ENCODE measurements around the gene MYB. TPM values are rescaled to one million over a fixed set of nuclear protein-coding genes. Genes with fewer than 3 reads are reported as not detected.

Gene MYB
- total and polyA plus RNA-seq, 2 of the 13 experiments (the other 11 are each of a cell fraction or from before 2014, with no cell fraction given): 0.04 to 0.20 TPM

- no peak for TF ChIP-seq AFF4 (CRISPR knock-in tag; IDR thresholded peaks at IDR 0.05)
- no peak for TF ChIP-seq ZNF672 (CRISPR knock-in tag; IDR thresholded peaks at IDR 0.05)
- no peak for TF ChIP-seq SIN3A (IDR thresholded peaks at IDR 0.05; ENCODE audit: borderline replicate concordance, low read depth, low read length)
- TF ChIP-seq, protein P1, sequence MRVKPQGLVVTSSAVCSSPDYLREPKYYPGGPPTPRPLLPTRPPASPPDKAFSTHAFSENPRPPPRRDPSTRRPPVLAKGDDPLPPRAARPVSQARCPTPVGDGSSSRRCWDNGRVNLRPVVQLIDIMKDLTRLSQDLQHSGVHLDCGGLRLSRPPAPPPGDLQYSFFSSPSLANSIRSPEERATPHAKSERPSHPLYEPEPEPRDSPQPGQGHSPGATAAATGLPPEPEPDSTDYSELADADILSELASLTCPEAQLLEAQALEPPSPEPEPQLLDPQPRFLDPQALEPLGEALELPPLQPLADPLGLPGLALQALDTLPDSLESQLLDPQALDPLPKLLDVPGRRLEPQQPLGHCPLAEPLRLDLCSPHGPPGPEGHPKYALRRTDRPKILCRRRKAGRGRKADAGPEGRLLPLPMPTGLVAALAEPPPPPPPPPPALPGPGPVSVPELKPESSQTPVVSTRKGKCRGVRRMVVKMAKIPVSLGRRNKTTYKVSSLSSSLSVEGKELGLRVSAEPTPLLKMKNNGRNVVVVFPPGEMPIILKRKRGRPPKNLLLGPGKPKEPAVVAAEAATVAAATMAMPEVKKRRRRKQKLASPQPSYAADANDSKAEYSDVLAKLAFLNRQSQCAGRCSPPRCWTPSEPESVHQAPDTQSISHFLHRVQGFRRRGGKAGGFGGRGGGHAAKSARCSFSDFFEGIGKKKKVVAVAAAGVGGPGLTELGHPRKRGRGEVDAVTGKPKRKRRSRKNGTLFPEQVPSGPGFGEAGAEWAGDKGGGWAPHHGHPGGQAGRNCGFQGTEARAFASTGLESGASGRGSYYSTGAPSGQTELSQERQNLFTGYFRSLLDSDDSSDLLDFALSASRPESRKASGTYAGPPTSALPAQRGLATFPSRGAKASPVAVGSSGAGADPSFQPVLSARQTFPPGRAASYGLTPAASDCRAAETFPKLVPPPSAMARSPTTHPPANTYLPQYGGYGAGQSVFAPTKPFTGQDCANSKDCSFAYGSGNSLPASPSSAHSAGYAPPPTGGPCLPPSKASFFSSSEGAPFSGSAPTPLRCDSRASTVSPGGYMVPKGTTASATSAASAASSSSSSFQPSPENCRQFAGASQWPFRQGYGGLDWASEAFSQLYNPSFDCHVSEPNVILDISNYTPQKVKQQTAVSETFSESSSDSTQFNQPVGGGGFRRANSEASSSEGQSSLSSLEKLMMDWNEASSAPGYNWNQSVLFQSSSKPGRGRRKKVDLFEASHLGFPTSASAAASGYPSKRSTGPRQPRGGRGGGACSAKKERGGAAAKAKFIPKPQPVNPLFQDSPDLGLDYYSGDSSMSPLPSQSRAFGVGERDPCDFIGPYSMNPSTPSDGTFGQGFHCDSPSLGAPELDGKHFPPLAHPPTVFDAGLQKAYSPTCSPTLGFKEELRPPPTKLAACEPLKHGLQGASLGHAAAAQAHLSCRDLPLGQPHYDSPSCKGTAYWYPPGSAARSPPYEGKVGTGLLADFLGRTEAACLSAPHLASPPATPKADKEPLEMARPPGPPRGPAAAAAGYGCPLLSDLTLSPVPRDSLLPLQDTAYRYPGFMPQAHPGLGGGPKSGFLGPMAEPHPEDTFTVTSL (CRISPR knock-in tag; IDR thresholded peaks at IDR 0.05; ENCODE audit: borderline replicate concordance): peak; percentile 75; the same call in 1 of the 2 replicates
- no peak for TF ChIP-seq ZFP37 (CRISPR knock-in tag; IDR thresholded peaks at IDR 0.05; ENCODE audit: borderline replicate concordance)
- no peak for TF ChIP-seq NFRKB (IDR thresholded peaks at IDR 0.05)
- no peak for TF ChIP-seq FOXP1 (IDR thresholded peaks at IDR 0.05)
- peak; percentile 40; the same call in 1 of the 2 replicates for TF ChIP-seq FOXP1 (CRISPR knock-in tag; IDR thresholded peaks at IDR 0.05)
- TF ChIP-seq HMGXB4 (CRISPR knock-in tag; IDR thresholded peaks at IDR 0.05; ENCODE audit: borderline replicate concordance in 1 of 2, low read depth in 1 of 2): no peak
- TF ChIP-seq KLF13 (CRISPR knock-in tag; IDR thresholded peaks at IDR 0.05): no peak
- TF ChIP-seq HBP1 (CRISPR knock-in tag; IDR thresholded peaks at IDR 0.05; ENCODE audit: low read depth): no peak
- no peak for TF ChIP-seq PLRG1 (conservative IDR thresholded peaks at IDR 0.05)
- no peak for TF ChIP-seq ZNF441 (CRISPR knock-in tag; IDR thresholded peaks at IDR 0.05; ENCODE audit: borderline replicate concordance)
Observed at GRCh38 chr6:135251498-135252441, 70.7 kb downstream of the MYB start (continued).
